HG03571 (cell line): ENCODE data around the gene C18orf54.
"Not testable (repeated sequence)": the region's sequence is repeated elsewhere in the genome, so short reads cannot be mapped to it uniquely, and the experiment has no call there.

ENCODE experiments used
- ATAC-seq: cut with Tn5 transposase; IDR thresholded peaks from one replicate; pipeline ENCODE4 v1.9.1; 2021; ENCODE audit not compliant: unreplicated experiment

Gene C18orf54

GRCh38 chr18:54386800-54387495 is 29.2 kb downstream of the C18orf54 start:
- not testable (repeated sequence) for ATAC-seq

GRCh38 chr18:54387631-54388030 is 29.9 kb downstream of the C18orf54 start:
- no peak for ATAC-seq

DNA sequence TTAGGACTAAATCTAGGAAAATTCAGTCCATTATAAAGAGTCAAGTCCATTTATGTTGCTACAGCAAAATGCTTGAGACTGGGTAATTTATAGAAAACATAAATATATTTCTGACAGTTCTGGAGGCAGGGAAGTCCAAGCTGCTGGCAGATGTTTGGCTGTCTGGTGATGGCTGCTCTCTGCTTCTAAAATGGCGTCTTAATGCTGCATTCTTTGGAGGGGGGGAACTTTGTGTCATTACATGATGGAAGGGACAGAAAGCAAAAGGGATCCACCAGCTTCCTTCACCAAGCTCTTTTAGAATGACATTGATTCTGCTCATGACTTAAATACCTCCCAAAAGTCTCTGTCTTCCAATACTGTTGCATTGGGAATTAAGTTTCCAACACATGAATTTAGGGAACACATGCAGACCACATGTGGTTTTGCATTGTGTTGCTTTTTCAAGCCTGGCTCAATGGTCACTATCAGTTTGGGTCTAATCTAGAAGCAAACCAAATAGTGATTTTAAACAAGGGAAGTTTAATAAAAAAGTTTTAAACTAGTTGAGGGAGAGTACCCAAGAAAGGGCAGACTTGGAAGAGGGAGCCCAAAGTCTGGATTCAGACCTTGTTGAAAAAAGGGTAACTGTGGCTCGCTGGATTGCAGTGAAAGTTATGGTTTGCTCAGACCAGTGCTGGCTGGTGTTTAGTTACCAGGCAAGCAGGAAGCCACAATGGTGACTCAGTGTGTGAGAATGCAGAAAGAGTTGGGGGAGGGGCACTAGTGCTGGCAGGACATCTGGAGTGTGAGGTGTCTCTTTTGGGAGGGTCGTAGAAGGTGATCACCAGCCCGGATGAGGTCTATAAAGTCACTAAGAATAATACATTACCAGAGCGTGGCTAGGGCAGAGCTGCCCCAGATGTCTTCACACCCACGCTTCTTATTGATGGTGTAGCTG is 30.8 kb downstream of the C18orf54 start:
- ATAC-seq: peak; percentile 89

- ATAC-seq: no peak
Observed at GRCh38 chr18:54389143-54389505, 31.4 kb downstream of the C18orf54 start.

DNA sequence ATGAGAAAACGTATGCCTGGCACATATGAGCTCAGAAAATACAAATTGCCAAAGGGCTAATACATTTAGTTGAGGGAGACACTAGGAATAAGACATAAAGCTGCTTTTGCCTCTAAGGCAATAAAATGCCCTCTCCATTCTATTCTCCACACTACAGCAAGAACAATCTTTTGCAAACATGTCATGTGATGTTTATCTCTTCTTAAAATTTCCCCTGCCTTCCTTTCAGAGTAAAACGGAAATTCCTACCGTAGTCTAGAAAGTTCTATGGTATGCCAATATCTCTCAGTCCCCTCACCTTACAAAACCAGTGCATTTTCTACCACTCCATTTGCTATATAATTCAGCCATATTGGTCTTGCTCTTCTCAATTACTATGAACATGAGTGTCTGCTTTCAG is 33.1 kb downstream of the C18orf54 start:
- no peak for ATAC-seq

DNA sequence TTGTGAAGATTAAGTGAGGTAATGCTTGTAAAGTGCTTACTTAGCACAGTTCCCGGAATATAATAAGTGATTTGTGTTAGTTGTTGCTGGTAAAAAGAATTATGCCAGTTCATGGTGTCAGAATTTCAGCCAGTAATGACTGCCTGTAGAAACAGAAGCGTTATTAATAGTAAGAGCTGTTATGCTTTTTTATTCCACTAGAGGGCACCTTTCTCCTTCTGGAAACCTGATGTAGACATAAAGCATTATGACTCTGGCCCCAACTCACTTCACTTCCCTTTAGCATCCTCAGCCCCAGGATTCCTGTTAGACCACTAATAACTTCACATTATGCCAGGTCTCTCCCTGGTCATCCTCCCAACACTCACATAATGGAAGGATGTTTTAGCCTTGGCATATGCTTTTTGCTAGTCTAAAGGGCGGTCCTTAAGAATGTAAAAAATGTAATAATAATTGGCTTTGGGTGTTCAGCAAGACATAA is 34.9 kb downstream of the C18orf54 start:
- peak; percentile 67 for ATAC-seq

GRCh38 chr18:54393648-54394294 is 36.1 kb downstream of the C18orf54 start:
- ATAC-seq: no peak

DNA sequence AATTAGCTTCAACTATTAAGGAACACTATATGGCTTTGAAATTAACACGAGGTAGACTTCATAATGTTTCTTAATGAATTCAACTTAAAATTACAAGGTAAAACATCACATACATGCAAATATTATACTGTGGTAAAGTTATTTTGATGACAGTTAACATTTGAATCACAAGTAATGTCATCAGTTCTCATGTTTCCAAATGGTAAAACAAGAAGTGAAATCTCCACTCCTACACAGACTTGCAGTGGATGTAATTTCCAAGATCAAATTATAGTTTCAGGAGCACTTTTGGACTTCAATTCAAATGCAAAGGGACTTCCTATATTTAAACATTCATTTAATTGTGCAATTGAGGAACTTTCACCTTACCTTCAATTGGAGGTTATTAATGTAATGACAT is 39.1 kb downstream of the C18orf54 start:
- no peak for ATAC-seq

DNA sequence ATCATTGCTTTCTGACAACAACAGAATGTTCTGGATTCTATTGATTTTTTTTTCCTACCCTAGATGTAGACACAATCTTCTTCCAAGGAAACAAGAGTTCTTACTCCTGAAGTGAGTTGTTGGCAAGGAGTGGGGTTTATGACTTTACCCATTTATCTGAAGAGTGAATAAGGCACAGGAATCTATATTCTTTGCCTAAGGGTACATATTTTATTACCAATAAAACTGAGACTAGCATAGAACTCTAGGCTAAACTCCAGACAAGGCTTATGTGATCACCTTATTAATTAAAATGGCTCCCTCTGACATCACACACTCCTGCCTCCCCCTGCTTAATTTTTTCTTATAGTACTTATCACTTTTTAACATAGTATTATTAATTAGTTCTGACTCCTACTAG is 47.6 kb downstream of the C18orf54 start:
- no peak for ATAC-seq

DNA sequence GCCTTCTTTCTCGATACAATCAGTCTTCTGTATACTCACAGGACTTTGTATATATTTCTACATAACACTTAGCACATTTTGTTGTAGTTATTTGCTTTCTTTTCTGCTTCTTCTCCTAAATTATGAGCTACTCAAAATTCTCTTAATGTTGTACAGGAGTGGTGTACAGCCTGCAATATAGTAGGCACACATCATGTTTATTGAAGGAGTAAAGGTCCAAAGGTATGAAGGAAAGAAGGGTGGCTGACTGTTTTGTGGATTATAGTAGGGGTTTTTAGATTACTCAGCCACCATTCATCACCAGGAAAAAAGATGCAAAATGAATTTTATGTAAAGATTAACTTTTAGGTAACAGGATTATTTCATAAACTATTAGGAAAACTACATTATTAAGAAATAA is 54.1 kb downstream of the C18orf54 start:
- ATAC-seq: no peak

- ATAC-seq: no peak
Observed at GRCh38 chr18:54415086-54415485, 57.4 kb downstream of the C18orf54 start.

DNA sequence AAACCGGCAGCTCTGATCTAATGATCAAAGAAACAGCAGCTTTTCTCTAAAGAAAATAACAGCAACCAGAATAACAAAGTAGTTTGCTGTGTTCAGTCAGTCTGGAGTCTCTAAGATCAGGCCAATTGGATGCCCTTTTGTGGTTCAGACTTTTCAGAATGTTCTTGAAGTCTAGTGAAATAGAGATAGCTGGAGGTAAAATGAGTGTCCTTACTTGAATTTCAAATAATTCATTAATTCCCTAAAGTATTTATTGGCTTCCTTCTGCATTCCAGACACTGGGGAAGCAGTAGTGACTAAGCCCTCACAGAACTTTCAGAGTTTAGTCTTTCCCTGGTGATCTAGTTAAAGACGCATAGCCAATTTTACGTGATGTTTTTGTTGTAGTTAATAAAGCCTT is 58.7 kb downstream of the C18orf54 start:
- ATAC-seq: no peak

DNA sequence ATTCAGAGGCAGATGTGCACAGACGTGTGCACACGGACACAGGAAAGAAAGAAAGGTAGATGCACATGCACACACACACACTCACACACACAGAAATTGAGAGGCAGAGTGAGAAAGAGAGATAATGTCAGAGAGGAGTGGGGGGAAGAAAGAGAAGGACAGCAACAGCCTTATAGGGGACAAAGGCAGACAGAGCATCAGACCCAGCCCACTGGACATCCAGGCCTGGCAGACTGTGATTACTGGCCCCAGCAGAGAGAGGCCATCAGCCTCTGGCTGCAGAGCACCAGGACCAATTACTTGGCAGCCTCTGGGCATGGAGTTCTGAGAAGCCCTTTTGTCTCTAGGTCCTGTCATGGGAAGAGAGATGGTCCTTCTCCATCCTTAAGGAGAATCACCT is 66.1 kb downstream of the C18orf54 start:
- no peak for ATAC-seq

- no peak for ATAC-seq
Observed at GRCh38 chr18:54426085-54426665, 68.5 kb downstream of the C18orf54 start.
